Muscle of leg (tissue), 11 donors: Measurements from ENCODE around the gene CARD18. TPM values are rescaled to one million over a fixed set of nuclear protein-coding genes. Genes with fewer than 3 reads are reported as not detected.
"Not testable (repeated sequence)": the region's sequence is repeated elsewhere in the genome, so short reads cannot be mapped to it uniquely, and the experiment has no call there.

ENCODE experiments used
- DNase-seq: peaks from one replicate; pipeline ENCODE4 v3.0.0; 2013
- H3K27ac ChIP-seq: one replicate; pipeline ENCODE4 v1.5.1; 2013; ENCODE audit warnings: mild to moderate bottlenecking, low read length, control low read depth
- H3K27me3 ChIP-seq: one replicate; pipeline ENCODE4 v1.6.1; 2013; ENCODE audit warnings: low read length; ENCODE audit not compliant: control insufficient read depth, insufficient read depth
- H3K36me3 ChIP-seq: one replicate; pipeline ENCODE4 v1.6.1; 2013; ENCODE audit warnings: low read length; ENCODE audit not compliant: control insufficient read depth, insufficient read depth
- H3K4me1 ChIP-seq: one replicate; pipeline ENCODE4 v1.6.1; 2013; ENCODE audit warnings: low read length; ENCODE audit not compliant: control insufficient read depth, insufficient read depth
- H3K4me3 ChIP-seq: one replicate; pipeline ENCODE4 v1.5.1; 2013; ENCODE audit warnings: low read length, control low read depth
- H3K9me3 ChIP-seq: replicated peaks from 2 replicates; pipeline ENCODE4 v1.6.1; 2013; ENCODE audit warnings: low read depth, low read length; ENCODE audit not compliant: control insufficient read depth
- WGBS: methylation state at CpG from one replicate; pipeline ENCODE4 v1.1.5; 2013; ENCODE audit warnings: missing lambda C conversion rate; ENCODE audit not compliant: insufficient coverage; 5-methylcytosine and 5-hydroxymethylcytosine counted together
- polyA plus RNA-seq, 8 donors: library from polyadenylated mRNA; unstranded; fragments of 120-200 nt; gene quantifications; one replicate each; pipeline versions ENCODE4 v1.2.1 to v1.2.3, GENCODE V29; 2013; ENCODE audit warnings: inconsistent platforms in 1 of 8, low replicate concordance in 1 of 8; ENCODE audit not compliant: insufficient read length in 8 of 8, insufficient read depth in 1 of 8
- total RNA-seq: library from RNA; stranded (reverse); fragments of 120-200 nt; gene quantifications from one replicate; pipeline ENCODE4 v1.2.4, GENCODE V29; 2013

CARD18 gene
- total and polyA plus RNA-seq, 9 donors: 0.13 to 0.43 TPM; not detected in 7

DNA sequence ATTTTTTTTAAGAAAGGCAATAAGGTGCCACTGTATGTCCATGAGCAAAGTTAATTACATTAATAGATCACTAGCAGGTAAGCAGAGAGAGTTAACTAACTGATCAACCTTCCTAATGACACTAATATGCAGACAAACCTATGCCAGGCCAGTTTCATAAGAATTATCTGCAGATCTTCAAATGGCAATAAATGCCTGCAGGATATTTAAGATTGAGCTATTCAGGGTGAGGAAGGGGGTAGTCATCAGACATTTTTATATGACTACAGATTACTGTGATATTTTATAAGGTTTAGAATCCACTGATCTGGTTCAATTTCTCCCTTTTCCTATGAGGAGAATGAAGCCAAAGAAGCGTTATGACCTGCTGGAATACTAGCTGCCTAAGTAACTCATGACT lies 30.2 kb downstream of the CARD18 start:
- no CpG with 5 or more reads among the region's 1 CpG for WGBS
- Histone ChIP-seq H3K4me1 (no peaks in the 10 kb centered on the region), H3K36me3 (no peaks in the 10 kb centered on the region), H3K4me3 (no peak overlapping the region), H3K27me3 (no peaks in the 10 kb centered on the region), H3K27ac (no peak overlapping the region), H3K9me3 (no peaks in the 10 kb centered on the region)
- no peak for DNase-seq

DNA sequence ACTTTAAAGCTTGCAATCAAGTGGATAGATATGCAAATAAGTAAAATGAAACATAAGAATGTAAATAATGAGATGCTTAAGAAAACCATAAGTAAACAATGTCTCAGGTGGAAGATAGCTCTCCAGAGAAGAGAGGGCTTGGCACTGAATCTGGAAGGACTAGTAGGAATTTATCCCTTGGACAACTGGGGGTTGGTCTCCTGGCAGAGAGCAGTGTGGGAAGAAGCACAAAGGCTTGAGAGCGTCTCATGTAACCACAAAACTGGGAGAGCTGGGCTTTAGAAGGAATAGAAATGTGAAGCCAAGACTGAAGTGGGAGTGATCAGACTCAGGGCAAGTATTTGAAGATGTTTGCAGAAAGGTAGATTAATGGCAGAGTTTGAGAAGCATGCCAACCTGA lies 31.3 kb downstream of the CARD18 start:
- DNase-seq: no peak
- Histone ChIP-seq H3K9me3 (no peaks in the 10 kb centered on the region), H3K4me3 (no peak overlapping the region), H3K27me3 (no peaks in the 10 kb centered on the region), H3K4me1 (no peaks in the 10 kb centered on the region), H3K36me3 (no peaks in the 10 kb centered on the region), H3K27ac (no peak overlapping the region)
- WGBS: 70% methylated on average over 1 of the region's 1 CpG

DNA sequence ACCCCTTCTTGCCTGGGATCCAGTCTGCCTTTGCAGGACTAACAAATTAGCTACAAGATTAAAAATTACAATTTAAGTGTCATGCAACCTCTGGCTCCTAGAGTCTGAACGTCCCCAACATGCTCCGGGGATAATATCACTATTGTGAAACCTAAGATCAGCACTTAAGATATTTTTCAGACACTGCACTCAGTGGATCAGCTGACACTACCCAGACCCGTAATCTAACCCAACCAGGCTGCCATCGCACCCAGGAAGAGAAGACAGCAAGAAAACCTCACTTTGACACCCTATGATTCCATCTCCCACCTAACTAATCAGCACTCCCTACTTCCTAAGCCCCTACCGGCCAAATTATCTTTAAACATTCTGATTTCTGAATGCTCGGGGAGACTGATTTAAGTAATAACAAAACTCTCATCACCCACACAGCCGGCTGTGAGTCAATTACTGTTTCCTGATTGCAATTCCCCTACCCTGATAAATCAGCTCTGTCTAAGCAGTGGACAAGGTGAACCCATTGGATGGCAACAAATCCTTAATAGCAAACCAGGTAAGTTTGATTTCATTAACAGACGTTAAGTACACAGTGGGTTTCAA lies 32.2 kb downstream of the CARD18 start:
- not testable (repeated sequence) for H3K4me1 ChIP-seq, H3K27ac ChIP-seq, H3K9me3 ChIP-seq, H3K4me3 ChIP-seq, H3K36me3 ChIP-seq, H3K27me3 ChIP-seq, DNase-seq
- 83% methylated on average over 7 of the region's 8 CpGs for WGBS

DNA sequence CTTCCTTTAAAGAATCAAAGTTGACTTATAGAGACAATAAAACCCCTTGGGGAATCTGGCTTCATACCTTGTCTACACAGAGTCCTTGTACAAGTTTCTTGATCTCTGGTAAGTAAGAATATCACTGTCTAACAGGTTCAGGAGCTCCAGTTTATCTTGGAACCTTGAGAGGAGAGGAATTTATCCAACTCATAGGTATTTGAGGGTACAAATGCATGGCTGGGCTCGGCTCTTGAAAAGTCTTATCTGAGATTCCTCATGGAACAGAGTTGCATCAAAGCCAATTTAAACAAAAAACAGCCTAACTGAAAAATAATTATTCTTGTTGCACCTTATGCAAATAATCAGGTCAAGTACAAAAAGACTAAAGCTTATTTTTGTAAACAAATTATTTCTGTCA lies 33.4 kb downstream of the CARD18 start:
- no peak overlapping the region for H3K27ac ChIP-seq
- WGBS: no CpG with 5 or more reads among the region's 1 CpG
- DNase-seq: no peak
- no peaks in the 10 kb centered on the region for H3K27me3 ChIP-seq
- H3K4me3 ChIP-seq: no peak overlapping the region
- no peaks in the 10 kb centered on the region for H3K36me3 ChIP-seq
- no peaks in the 10 kb centered on the region for H3K9me3 ChIP-seq
- no peaks in the 10 kb centered on the region for H3K4me1 ChIP-seq

DNA sequence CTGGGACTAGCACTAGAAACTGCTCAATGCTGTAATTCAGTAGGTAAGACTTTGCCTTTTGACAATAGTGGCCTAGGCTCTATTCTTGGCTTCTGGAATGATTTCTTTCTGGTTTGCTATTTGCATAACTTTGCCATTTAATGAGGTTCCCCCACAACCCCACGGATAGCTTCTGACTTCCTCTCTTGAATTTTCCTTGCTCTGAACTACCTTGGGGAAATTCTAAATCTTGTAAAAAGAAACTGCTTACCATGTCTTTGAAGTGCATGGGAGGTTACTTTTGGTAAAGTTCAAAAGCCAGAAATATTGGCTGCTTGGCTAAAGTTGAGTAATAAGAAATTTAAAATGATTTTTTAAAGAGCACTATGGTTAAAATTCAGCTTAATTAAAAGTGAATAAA lies 35.3 kb downstream of the CARD18 start:
- DNase-seq: no peak
- Histone ChIP-seq H3K27ac (no peak overlapping the region), H3K27me3 (no peaks in the 10 kb centered on the region), H3K4me3 (no peak overlapping the region), H3K4me1 (no peaks in the 10 kb centered on the region), H3K9me3 (no peaks in the 10 kb centered on the region), H3K36me3 (no peaks in the 10 kb centered on the region)
- no CpG with 5 or more reads among the region's 1 CpG for WGBS

DNA sequence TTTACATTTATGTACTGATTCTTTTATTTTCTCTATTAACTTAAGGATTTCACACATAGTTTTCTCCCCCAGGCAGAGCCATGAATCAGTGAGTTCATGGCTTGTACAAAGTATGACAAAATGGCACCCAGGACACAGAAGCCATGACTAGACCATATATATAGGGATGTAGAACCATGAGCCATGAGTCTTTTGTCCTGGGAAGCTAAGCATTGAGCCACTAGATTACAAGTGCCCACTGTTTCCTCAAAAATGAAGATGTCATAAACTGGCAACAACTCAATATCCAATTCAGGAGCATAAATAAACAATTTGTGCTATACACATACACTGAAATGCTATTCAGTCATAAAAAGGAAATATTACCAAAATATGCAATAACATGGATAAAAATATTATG lies 36.2 kb downstream of the CARD18 start:
- H3K27me3 ChIP-seq: no peaks in the 10 kb centered on the region
- no peaks in the 10 kb centered on the region for H3K9me3 ChIP-seq
- H3K4me1 ChIP-seq: no peaks in the 10 kb centered on the region
- H3K27ac ChIP-seq: no peak overlapping the region
- DNase-seq: no peak
- no peaks in the 10 kb centered on the region for H3K36me3 ChIP-seq
- no peak overlapping the region for H3K4me3 ChIP-seq

DNA sequence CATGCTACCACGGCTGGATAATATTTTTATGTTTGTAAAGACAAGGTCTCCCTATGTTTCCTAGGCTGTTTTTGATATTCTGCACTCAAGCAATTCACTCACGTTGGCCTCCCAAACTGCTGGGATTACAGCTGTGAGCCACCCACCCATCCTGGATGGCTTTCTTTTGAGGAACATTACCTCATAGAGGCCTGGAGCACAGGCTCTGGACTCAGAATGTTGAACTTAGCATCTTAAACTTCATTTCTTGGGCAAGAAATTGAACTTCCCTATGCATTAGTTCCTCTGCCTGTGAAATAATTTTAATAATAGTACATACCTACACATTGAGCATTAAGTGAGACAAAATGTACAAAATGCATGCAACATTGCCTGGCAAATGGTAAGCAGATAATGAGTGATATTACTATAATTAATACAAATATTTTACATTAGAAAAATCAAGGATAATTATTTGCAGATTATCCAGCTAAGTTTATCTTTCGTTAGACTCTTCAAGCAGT lies 37.4 kb downstream of the CARD18 start:
- H3K27ac ChIP-seq, DNase-seq, H3K9me3 ChIP-seq, H3K27me3 ChIP-seq, H3K4me3 ChIP-seq, H3K36me3 ChIP-seq, H3K4me1 ChIP-seq: not testable (repeated sequence)
- no CpG with 5 or more reads among the region's 3 CpGs for WGBS

DNA sequence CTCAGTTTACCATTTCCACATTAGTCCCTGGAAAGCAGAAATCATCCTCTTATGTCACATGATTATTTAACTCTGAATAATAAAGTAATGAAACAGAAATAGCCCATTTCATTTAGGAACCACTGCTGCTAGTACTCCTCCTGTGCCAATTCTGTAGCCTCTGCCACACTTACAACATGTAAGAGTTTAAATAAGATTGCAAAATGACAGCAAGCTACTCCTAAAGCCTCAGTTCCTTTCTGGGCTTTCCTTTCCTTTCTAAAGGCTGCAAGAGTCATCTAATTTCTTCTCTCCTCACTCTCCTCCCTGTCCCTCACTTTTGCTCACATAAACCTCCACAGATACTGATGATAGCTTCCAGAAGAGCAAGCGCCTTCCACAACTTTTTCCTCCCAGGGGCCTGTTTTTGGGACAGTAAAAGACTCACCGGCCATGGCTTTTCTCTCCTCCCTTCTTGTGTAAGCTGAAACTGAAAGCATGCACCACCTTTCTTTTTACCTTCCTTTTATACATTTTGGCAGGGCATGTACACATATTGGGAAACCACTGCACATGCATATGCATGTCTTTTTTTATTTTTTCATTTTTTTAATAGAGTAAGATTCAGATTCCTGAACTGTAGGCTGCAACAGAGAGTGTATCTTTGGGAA lies 38.5 kb downstream of the CARD18 start:
- Histone ChIP-seq H3K36me3 (no peaks in the 10 kb centered on the region), H3K4me3 (no peak overlapping the region), H3K9me3 (no peaks in the 10 kb centered on the region), H3K27me3 (no peaks in the 10 kb centered on the region), H3K4me1 (no peaks in the 10 kb centered on the region), H3K27ac (no peak overlapping the region)
- DNase-seq: no peak
- WGBS: 64% methylated on average over 2 of the region's 2 CpGs

DNA sequence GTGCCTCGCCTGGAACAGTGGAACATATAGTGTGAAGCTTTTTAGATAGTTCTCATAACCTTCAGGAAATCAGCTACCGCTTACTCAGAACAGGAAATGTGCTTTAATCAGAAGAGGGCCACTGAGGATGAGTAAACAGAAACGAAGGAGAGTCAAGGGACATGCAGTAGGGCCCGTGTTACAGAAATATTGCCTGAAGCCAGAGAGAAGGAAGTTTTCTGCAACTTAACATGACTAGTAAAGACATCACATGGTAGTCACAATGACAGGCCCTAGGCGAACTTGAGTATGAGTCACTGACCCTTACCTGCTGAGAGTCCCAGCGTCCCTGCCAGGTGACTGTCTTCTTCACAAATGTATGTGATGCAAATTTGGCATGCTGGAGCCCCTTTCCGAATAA lies 39.4 kb downstream of the CARD18 start:
- Histone ChIP-seq H3K4me1 (no peaks in the 10 kb centered on the region), H3K36me3 (no peaks in the 10 kb centered on the region), H3K4me3 (no peak overlapping the region), H3K27ac (no peak overlapping the region), H3K9me3 (no peaks in the 10 kb centered on the region), H3K27me3 (no peaks in the 10 kb centered on the region)
- WGBS: 47% methylated on average over 3 of the region's 7 CpGs
- no peak for DNase-seq

DNA sequence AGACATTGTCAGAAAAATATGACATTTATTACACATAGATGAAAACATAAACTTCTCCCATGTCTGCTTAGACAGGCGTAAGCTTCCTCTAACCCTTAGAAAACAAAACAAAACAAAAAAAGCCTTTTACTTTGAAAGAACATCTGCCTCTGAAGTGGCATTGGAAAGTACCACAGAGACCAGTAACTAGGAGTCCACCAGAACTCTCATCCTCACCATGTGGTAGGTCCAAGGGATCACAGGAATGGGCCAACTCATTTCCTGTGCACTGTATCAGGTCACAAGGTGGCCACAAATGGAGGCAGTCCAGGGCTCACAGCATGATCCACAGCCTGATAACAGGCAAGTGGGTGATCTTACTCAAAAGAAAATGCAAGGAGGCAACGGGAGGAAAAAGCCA lies 40.0 kb downstream of the CARD18 start:
- H3K4me3 ChIP-seq, H3K27me3 ChIP-seq, H3K27ac ChIP-seq, H3K9me3 ChIP-seq, H3K36me3 ChIP-seq, H3K4me1 ChIP-seq, DNase-seq: not testable (repeated sequence)
- WGBS: no CpG with 5 or more reads among the region's 2 CpGs
